ENCODE data around the gene CLCN5. TPM values are rescaled to one million over a fixed set of nuclear protein-coding genes. Genes with fewer than 3 reads are reported as not detected.

CLCN5 gene
- total RNA-seq, 4 donors from 2014 or later = 5.7 to 9.8 (median 7.4) TPM

GRCh38 chrX:50107470-50107869 is 185.1 kb downstream of the CLCN5 start:
- H3K9me3 ChIP-seq = no peaks in the 10 kb centered on the region
- no peaks in the 10 kb centered on the region for H3K4me1 ChIP-seq
- no peak overlapping the region for H3K4me3 ChIP-seq
- H3K36me3 ChIP-seq = no peaks in the 10 kb centered on the region
- DNase-seq (ENCODE audit: low spot score in 2 of 2) = no peak
- no peaks in the 10 kb centered on the region for H3K27me3 ChIP-seq
- no peak overlapping the region for H3K27ac ChIP-seq
- 59 to 83% methylated on average over 2 of the region's 2 CpGs for WGBS, 2 donors
- TF ChIP-seq POLR2A (IDR thresholded peaks at IDR 0.05) (no peak), CTCF (IDR thresholded peaks at IDR 0.05) (no peak)

GRCh38 chrX:50108264-50108663 is 185.9 kb downstream of the CLCN5 start:
- no peaks in the 10 kb centered on the region for H3K27me3 ChIP-seq
- TF ChIP-seq EP300 (IDR thresholded peaks at IDR 0.05) (no peak), POLR2A (IDR thresholded peaks at IDR 0.05) (no peak), CTCF (IDR thresholded peaks at IDR 0.05) (no peak)
- H3K9me3 ChIP-seq = no peaks in the 10 kb centered on the region
- no peaks in the 10 kb centered on the region for H3K4me1 ChIP-seq
- WGBS, 2 donors = 49 to 72% methylated on average over 2 of the region's 2 CpGs
- H3K36me3 ChIP-seq = no peaks in the 10 kb centered on the region
- no peak overlapping the region for H3K4me3 ChIP-seq
- H3K27ac ChIP-seq = no peak overlapping the region
- no peak for DNase-seq (ENCODE audit: low spot score in 2 of 2)

- TF ChIP-seq CTCF (IDR thresholded peaks at IDR 0.05) = no peak
- DNase-seq (ENCODE audit: low spot score in 2 of 2) = no peak
- no peak overlapping the region for H3K27ac ChIP-seq
- WGBS, 2 donors = 24 to 33% methylated on average over 2 of the region's 2 CpGs
- no peaks in the 10 kb centered on the region for H3K27me3 ChIP-seq
- no peaks in the 10 kb centered on the region for H3K36me3 ChIP-seq
- no peak overlapping the region for H3K4me3 ChIP-seq
- H3K4me1 ChIP-seq = no peaks in the 10 kb centered on the region
- no peaks in the 10 kb centered on the region for H3K9me3 ChIP-seq
These were observed 189.3 kb downstream of the CLCN5 start for GRCh38 chrX:50111742-50112141.

- H3K36me3 ChIP-seq = no peaks in the 10 kb centered on the region
- TF ChIP-seq EP300 (IDR thresholded peaks at IDR 0.05) (no peak), POLR2A (IDR thresholded peaks at IDR 0.05) (no peak), CTCF (IDR thresholded peaks at IDR 0.05) (no peak)
- no peak overlapping the region for H3K27ac ChIP-seq
- 34 to 60% methylated on average over 1 to 2 of the region's 2 CpGs for WGBS, 2 donors
- H3K9me3 ChIP-seq = no peaks in the 10 kb centered on the region
- H3K4me1 ChIP-seq = no peaks in the 10 kb centered on the region
- no peak for DNase-seq (ENCODE audit: low spot score in 2 of 2)
- H3K4me3 ChIP-seq = no peak overlapping the region
- H3K27me3 ChIP-seq = no peaks in the 10 kb centered on the region
These were observed 191.7 kb downstream of the CLCN5 start for GRCh38 chrX:50114113-50114512.

GRCh38 chrX:50115973-50116372 is 193.6 kb downstream of the CLCN5 start:
- no peaks in the 10 kb centered on the region for H3K9me3 ChIP-seq
- no peaks in the 10 kb centered on the region for H3K27me3 ChIP-seq
- no peaks in the 10 kb centered on the region for H3K4me1 ChIP-seq
- H3K27ac ChIP-seq = no peak overlapping the region
- no peak for TF ChIP-seq CTCF (IDR thresholded peaks at IDR 0.05)
- TF ChIP-seq EP300 (IDR thresholded peaks at IDR 0.05) = no peak
- TF ChIP-seq POLR2A (IDR thresholded peaks at IDR 0.05) = no peak
- no peak for DNase-seq (ENCODE audit: low spot score in 2 of 2)
- H3K4me3 ChIP-seq = no peak overlapping the region
- 89 to 93% methylated on average over 2 of the region's 2 CpGs for WGBS, 2 donors
- H3K36me3 ChIP-seq = no peaks in the 10 kb centered on the region
